Glutamatergic neuron (in vitro differentiated cells): ENCODE data around the gene DHDDS. TPM values are rescaled to one million over a fixed set of nuclear protein-coding genes. Genes with fewer than 3 reads are reported as not detected.

Source experiments
- DNase-seq: peaks from one replicate; pipeline ENCODE4 v3.0.0; 2022
- H3K27ac Mint-ChIP-seq: one replicate; pipeline ENCODE4 v1.8.0; 2020; ENCODE audit warnings: mild to moderate bottlenecking, mixed read lengths, inconsistent platforms; ENCODE audit not compliant: unreplicated experiment
- H3K27me3 Mint-ChIP-seq: one replicate; pipeline ENCODE4 v1.8.0; 2020; ENCODE audit warnings: mild to moderate bottlenecking, moderate library complexity, mixed read lengths, inconsistent platforms; ENCODE audit not compliant: unreplicated experiment
- H3K36me3 Mint-ChIP-seq: one replicate; pipeline ENCODE4 v1.8.0; 2020; ENCODE audit warnings: mild to moderate bottlenecking, mixed read lengths, inconsistent platforms; ENCODE audit not compliant: unreplicated experiment
- H3K4me1 Mint-ChIP-seq: one replicate; pipeline ENCODE4 v1.8.0; 2020; ENCODE audit warnings: mild to moderate bottlenecking, low read depth, mixed read lengths, inconsistent platforms; ENCODE audit not compliant: unreplicated experiment
- H3K4me3 Mint-ChIP-seq: one replicate; pipeline ENCODE4 v1.8.0; 2020; ENCODE audit warnings: mild to moderate bottlenecking, mixed read lengths, inconsistent platforms; ENCODE audit not compliant: unreplicated experiment
- H3K9me3 Mint-ChIP-seq: one replicate; pipeline ENCODE4 v1.8.0; 2020; ENCODE audit warnings: mild to moderate bottlenecking, moderate library complexity, mixed read lengths, inconsistent platforms; ENCODE audit not compliant: unreplicated experiment
- total RNA-seq: library from RNA; stranded (reverse); fragmentation: NEBNext Ultra II Directional; extraction: Animal tissue kit (Norgen Biotek cat#: 25700); gene quantifications from one replicate; pipeline ENCODE4 v1.2.1, GENCODE V29; 2021; ENCODE audit not compliant: unreplicated experiment
- TF ChIP-seq, protein P1 (sequence below): fragments of 200-600 bp; sonication (generic); IDR thresholded peaks from one replicate; pipeline ENCODE4 v1.5.0; 2021; ENCODE audit not compliant: partially characterized antibody, unreplicated experiment

Gene DHDDS
- total RNA-seq, 1 donor from 2014 or later, result 64.6 TPM

DNA sequence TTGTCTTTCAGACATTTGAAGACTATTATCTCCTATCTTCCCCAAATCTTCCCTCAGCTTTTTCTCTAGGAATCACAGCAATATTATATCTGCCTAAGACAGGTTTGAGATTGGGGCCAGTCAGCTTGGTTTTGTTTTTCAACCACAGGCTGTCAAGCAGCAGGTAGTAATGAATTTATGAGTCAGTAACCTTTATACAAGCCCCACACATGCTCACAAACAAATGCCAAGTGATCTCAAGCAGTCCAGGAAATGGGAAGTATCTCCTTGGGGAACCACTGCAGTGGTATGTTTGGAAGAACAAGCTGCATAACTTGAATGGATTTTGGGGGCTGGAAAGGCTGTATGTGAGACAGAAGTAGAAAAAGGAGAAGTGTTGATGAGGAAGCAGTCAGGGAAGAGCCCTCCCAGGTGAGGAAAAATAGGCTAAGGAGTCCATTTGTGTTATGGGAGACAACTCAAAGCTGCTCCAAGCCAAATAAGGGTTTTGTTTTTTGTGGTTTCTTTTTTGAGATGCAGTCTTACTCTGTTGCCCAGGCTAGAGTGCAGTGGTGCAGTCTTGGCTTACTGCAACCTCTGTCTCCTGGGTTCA is 2.1 kb downstream of the DHDDS start:
- DNase-seq, result no peak
- Mint-ChIP-seq H3K9me3 (peaks cover 3% of the 10 kb centered on the region), H3K27me3 (peaks cover 6% of the 10 kb centered on the region), H3K27ac (no peak overlapping the region), H3K36me3 (no peaks in the 10 kb centered on the region), H3K4me1 (peaks cover 6% of the 10 kb centered on the region), H3K4me3 (no peak overlapping the region)
- TF ChIP-seq, protein P1, sequence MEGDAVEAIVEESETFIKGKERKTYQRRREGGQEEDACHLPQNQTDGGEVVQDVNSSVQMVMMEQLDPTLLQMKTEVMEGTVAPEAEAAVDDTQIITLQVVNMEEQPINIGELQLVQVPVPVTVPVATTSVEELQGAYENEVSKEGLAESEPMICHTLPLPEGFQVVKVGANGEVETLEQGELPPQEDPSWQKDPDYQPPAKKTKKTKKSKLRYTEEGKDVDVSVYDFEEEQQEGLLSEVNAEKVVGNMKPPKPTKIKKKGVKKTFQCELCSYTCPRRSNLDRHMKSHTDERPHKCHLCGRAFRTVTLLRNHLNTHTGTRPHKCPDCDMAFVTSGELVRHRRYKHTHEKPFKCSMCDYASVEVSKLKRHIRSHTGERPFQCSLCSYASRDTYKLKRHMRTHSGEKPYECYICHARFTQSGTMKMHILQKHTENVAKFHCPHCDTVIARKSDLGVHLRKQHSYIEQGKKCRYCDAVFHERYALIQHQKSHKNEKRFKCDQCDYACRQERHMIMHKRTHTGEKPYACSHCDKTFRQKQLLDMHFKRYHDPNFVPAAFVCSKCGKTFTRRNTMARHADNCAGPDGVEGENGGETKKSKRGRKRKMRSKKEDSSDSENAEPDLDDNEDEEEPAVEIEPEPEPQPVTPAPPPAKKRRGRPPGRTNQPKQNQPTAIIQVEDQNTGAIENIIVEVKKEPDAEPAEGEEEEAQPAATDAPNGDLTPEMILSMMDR, result no peak

DNA sequence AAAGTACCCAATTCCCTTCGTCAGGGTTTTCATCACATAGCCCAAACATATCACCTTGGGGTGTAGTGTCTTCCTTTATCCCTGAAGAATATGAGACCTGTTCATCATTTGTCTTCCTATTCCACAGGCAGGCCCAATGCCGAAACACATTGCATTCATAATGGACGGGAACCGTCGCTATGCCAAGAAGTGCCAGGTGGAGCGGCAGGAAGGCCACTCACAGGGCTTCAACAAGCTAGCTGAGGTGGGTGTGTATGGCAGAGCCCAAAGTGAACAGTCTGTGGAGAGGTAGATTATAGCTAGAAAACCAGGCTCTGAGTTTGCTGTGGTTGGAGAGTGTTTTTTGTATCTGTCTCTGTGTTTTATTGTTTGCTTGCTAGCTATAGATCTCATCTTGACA is 5.9 kb downstream of the DHDDS start:
- Mint-ChIP-seq H3K4me3 (no peak overlapping the region), H3K9me3 (no peaks in the 10 kb centered on the region), H3K4me1 (peaks cover 2% of the 10 kb centered on the region), H3K36me3 (no peaks in the 10 kb centered on the region), H3K27me3 (no peaks in the 10 kb centered on the region), H3K27ac (no peak overlapping the region)
- no peak for DNase-seq
- TF ChIP-seq, protein P1, result no peak

- Mint-ChIP-seq H3K36me3 (no peaks in the 10 kb centered on the region), H3K9me3 (no peaks in the 10 kb centered on the region), H3K27me3 (no peaks in the 10 kb centered on the region), H3K4me3 (no peak overlapping the region), H3K4me1 (no peaks in the 10 kb centered on the region), H3K27ac (no peak overlapping the region)
- no peak for DNase-seq
- TF ChIP-seq, protein P1, result no peak
Measured at GRCh38 chr1:26440259-26440658, 8.1 kb downstream of the DHDDS start.

- H3K27ac Mint-ChIP-seq, result no peak overlapping the region
- no peak overlapping the region for H3K4me3 Mint-ChIP-seq
- H3K36me3 Mint-ChIP-seq, result no peaks in the 10 kb centered on the region
- H3K9me3 Mint-ChIP-seq, result no peaks in the 10 kb centered on the region
- TF ChIP-seq, protein P1, result no peak
- no peak for DNase-seq
- no peaks in the 10 kb centered on the region for H3K27me3 Mint-ChIP-seq
- no peaks in the 10 kb centered on the region for H3K4me1 Mint-ChIP-seq
Measured at GRCh38 chr1:26449868-26450267, 17.7 kb downstream of the DHDDS start.

- H3K27me3 Mint-ChIP-seq, result no peaks in the 10 kb centered on the region
- no peaks in the 10 kb centered on the region for H3K9me3 Mint-ChIP-seq
- no peak overlapping the region for H3K4me3 Mint-ChIP-seq
- DNase-seq, result no peak
- no peak overlapping the region for H3K27ac Mint-ChIP-seq
- no peaks in the 10 kb centered on the region for H3K36me3 Mint-ChIP-seq
- no peaks in the 10 kb centered on the region for H3K4me1 Mint-ChIP-seq
- TF ChIP-seq, protein P1, result no peak
Measured at GRCh38 chr1:26450908-26451307, 18.8 kb downstream of the DHDDS start.
